PFSK-1 (cell line): ENCODE results near the gene FKBP4.

Experiments
- FOXP2 ChIP-seq: optimal IDR thresholded peaks from 2 replicates; pipeline ENCODE3; 2011; ENCODE audit warnings: borderline replicate concordance, control low read depth, inconsistent platforms; ENCODE audit not compliant: insufficient read depth; ENCODE audit errors: extremely low read length, extremely low read depth
- POLR2AphosphoS5 ChIP-seq: IDR thresholded peaks from 2 replicates; pipeline ENCODE4 v1.6.1; 2012; ENCODE audit warnings: low read depth, mild to moderate bottlenecking, control low read depth, low read length, moderate library complexity
- SIN3A ChIP-seq: IDR thresholded peaks from 2 replicates; pipeline ENCODE4 v1.6.1; 2012; ENCODE audit warnings: mild to moderate bottlenecking, low read length, moderate library complexity, borderline replicate concordance; ENCODE audit not compliant: insufficient read depth
- TAF1 ChIP-seq: IDR thresholded peaks from 2 replicates; pipeline ENCODE4 v1.6.1; 2012; ENCODE audit warnings: low read length, control low read depth, borderline replicate concordance; ENCODE audit not compliant: insufficient read depth
- TF ChIP-seq, protein P1 (sequence below), 2 experiments: IDR thresholded peaks; 2 replicates each; pipeline versions ENCODE4 v1.6.1 to v1.8.0; 2011 to 2012; ENCODE audit warnings: low read depth in 2 of 2, low read length in 2 of 2, control low read depth in 1 of 2, inconsistent platforms in 1 of 2, mild to moderate bottlenecking in 1 of 2, moderate library complexity in 1 of 2; ENCODE audit not compliant: insufficient read depth in 1 of 2

The FKBP4 gene

DNA sequence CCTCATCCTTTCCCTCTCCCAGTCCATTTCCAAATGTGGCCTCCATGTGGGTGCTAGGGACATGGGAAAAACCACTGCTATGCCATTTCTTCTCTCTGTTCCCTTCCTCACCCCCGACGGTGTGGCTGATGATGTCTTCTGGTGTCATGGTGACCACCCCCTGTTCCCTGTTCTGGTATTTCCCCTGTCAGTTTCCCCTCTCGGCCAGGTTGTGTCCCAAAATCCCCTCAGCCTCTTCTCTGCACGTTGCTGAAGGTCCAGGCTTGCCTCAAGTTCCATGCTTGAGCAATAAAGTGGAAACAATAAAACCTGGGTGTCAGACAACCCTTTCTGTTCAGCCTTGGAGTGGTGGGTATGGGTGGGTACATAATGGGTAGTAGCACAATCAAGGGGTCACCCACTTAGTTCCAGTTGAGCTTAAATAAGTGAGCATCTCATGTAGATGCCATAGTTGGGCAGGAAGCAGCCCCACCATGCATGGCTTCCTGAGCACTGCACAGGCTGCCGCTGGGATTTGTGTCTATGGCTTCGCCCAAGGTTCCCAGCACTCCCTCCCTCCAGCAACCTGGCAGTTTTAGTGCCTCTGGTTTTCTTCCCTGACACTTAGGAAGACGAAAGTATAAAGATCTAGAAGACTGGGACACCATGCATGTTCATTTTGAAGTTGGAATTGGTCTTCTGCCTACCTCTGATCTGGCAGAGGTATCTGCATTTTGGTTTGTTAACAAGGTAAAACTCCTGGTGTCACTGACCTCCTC is 9.0 kb downstream of the FKBP4 start:
- TF ChIP-seq POLR2AphosphoS5 (no peak), TAF1 (no peak), SIN3A (no peak), FOXP2 (no peak)
- TF ChIP-seq, protein P1, sequence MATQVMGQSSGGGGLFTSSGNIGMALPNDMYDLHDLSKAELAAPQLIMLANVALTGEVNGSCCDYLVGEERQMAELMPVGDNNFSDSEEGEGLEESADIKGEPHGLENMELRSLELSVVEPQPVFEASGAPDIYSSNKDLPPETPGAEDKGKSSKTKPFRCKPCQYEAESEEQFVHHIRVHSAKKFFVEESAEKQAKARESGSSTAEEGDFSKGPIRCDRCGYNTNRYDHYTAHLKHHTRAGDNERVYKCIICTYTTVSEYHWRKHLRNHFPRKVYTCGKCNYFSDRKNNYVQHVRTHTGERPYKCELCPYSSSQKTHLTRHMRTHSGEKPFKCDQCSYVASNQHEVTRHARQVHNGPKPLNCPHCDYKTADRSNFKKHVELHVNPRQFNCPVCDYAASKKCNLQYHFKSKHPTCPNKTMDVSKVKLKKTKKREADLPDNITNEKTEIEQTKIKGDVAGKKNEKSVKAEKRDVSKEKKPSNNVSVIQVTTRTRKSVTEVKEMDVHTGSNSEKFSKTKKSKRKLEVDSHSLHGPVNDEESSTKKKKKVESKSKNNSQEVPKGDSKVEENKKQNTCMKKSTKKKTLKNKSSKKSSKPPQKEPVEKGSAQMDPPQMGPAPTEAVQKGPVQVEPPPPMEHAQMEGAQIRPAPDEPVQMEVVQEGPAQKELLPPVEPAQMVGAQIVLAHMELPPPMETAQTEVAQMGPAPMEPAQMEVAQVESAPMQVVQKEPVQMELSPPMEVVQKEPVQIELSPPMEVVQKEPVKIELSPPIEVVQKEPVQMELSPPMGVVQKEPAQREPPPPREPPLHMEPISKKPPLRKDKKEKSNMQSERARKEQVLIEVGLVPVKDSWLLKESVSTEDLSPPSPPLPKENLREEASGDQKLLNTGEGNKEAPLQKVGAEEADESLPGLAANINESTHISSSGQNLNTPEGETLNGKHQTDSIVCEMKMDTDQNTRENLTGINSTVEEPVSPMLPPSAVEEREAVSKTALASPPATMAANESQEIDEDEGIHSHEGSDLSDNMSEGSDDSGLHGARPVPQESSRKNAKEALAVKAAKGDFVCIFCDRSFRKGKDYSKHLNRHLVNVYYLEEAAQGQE (IDR thresholded peaks at IDR 0.05; ENCODE audit: insufficient read depth in 1 of 2, low read depth in 2 of 2, low read length in 2 of 2) = no peak

DNA sequence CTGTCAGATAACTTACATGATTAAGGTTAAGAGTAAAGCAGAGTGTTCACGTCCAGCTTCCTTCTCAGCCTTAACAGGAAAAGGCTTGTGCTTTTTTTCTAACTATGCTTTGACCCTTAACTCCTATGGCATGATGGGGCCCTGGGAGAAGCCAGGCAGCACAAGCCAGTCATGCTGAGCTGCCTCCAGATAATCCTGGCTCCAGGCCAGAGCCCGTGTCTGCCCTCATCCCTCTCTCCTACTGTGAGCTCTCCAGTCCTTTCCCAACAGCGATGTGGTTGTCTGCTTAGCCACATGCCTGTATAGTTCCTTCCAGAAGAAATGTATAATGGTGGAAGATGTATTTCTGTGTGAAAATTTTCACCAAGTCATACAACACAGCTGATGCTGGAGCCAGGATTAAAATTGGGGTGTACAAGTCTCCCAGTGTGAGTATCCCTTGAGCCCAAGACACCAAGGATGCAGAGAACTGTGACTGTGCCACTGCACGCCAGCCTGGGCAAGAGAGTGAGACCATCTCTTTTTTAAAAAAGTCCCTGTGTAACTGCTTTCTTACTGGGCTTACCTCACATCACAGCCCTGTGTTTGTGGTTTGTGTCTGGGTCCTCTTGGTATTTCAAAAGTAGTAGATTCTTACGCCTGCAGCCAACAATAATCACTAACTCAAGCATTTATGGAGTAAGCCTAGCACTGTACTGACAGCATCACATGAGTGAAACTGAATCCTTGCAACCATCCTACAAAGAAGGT is 9.8 kb downstream of the FKBP4 start:
- TF ChIP-seq, protein P1 (IDR thresholded peaks at IDR 0.05; ENCODE audit: insufficient read depth in 1 of 2, low read depth in 2 of 2, low read length in 2 of 2) = no peak
- TF ChIP-seq FOXP2 (no peak), SIN3A (no peak), TAF1 (no peak), POLR2AphosphoS5 (no peak)

DNA sequence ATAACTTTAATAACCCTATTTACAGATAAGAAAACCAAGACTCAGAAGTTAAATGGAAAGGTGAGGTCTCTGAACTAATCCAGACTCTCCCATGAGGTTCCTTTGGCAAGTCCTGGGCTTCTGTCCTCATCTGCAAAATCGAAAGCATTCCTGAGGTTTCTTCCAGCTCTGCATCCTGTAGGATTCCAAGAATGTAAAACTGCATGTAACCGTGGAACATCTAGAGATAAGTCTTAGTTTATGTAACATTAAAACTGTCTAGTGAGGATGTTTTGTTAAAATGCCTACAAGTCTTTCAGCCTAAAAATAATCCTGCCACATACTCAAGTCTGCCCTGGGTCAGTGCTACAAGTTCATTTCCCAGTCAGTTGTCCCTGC is 10.4 kb downstream of the FKBP4 start:
- TF ChIP-seq POLR2AphosphoS5 (no peak), TAF1 (no peak), SIN3A (no peak), FOXP2 (no peak)
- TF ChIP-seq, protein P1 (IDR thresholded peaks at IDR 0.05; ENCODE audit: insufficient read depth in 1 of 2, low read depth in 2 of 2, low read length in 2 of 2) = no peak

DNA sequence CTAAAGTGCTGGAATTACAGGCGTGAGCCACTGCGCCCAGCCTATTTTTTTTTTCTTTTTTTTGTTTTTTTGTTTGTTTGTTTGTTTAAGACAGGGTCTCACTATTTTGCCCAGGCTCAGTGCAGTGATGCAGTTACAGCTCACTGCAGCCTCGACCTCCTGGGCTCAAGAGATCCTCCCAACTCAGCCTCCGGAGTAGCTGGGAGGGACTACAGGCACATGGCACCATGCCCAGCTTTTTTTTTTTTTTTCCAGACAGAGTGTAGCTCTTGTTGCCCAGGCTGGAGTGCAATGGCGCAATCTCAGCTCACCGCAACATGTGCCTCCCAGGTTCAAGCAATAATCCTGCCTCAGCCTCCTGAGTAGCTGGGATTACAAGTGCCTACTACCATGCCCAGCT is 11.9 kb downstream of the FKBP4 start:
- TF ChIP-seq TAF1 (no peak), SIN3A (no peak)

DNA sequence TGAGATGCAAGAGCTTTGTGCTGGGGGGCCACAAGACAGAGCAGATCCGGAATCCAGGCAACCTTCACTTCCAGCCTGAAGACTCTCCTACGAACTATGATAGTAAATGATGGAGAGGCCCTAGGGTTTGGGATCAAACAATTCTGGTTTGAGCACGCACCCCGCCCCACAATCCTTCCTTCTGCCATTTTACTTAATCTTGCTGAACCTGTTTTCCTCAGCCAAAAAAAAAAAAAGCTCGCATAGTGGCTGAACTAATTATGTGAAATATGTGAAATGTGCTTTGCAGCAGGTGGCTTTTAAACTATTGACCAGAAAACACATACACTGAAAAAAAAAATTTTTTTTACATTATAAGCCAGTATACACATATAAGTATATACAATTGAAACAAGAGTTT is 17.0 kb downstream of the FKBP4 start:
- TF ChIP-seq, protein P1 (IDR thresholded peaks at IDR 0.05; ENCODE audit: insufficient read depth in 1 of 2, low read depth in 2 of 2, low read length in 2 of 2) = no peak
- TF ChIP-seq TAF1 = no peak
- TF ChIP-seq FOXP2 = no peak
- no peak for TF ChIP-seq POLR2AphosphoS5
- no peak for TF ChIP-seq SIN3A
